ENCODE measurements around the gene SLC50A1.

GRCh38 chr1:155126556-155127104, 9.0 kb upstream of the SLC50A1 start:
- TF ChIP-seq CTCF (optimal IDR thresholded peaks at IDR 0.05 in 1 of 3, IDR thresholded peaks at IDR 0.05 in 1 of 3, conservative IDR thresholded peaks at IDR 0.05 in 1 of 3; ENCODE audit: extremely low read depth in 1 of 3, insufficient read depth in 2 of 3, low read length in 3 of 3): no peak
- TF ChIP-seq EZH2 (IDR thresholded peaks at IDR 0.05; ENCODE audit: low read length): no peak
